Measurements from ENCODE around the gene NAPSA.

Gene NAPSA

GRCh38 chr19:50371914-50372475, 6.6 kb upstream of the NAPSA start:
- ChIA-PET CTCF (no interaction called here), POLR2A (no interaction called here)
- TF ChIP-seq SUZ12 (IDR thresholded peaks at IDR 0.05): no peak
- no peak for TF ChIP-seq FOXA1 (IDR thresholded peaks at IDR 0.05)
- TF ChIP-seq HDGF (IDR thresholded peaks at IDR 0.05; ENCODE audit: borderline replicate concordance): no peak
- TF ChIP-seq FOXK2 (IDR thresholded peaks at IDR 0.05): no peak
- no peak for TF ChIP-seq TARDBP (IDR thresholded peaks at IDR 0.05)
- no peak for TF ChIP-seq PKNOX1 (IDR thresholded peaks at IDR 0.05)
- TF ChIP-seq ELF4 (IDR thresholded peaks at IDR 0.05): no peak
- TF ChIP-seq ZNF384 (IDR thresholded peaks at IDR 0.05): no peak
- no peak for TF ChIP-seq CTBP1 (IDR thresholded peaks at IDR 0.05; ENCODE audit: borderline replicate concordance)
- DNase-seq (ENCODE audit: extremely low spot score): peak; percentile 2

- peak; percentile 88 for DNase-seq (ENCODE audit: extremely low spot score)
- TF ChIP-seq ZNF384 (IDR thresholded peaks at IDR 0.05) (peak; percentile 97), L3MBTL2 (conservative IDR thresholded peaks at IDR 0.05) (peak; percentile 74), SUZ12 (IDR thresholded peaks at IDR 0.05) (no peak), TARDBP (IDR thresholded peaks at IDR 0.05) (no peak), ELF4 (IDR thresholded peaks at IDR 0.05) (peak; percentile 50; the same call in 1 of the 2 replicates)
- CTCF ChIA-PET: interaction anchor here (1.0 to 1.9 kb wide), 7 partner anchors 12 to 110 kb away, joined by 3 to 14 read pairs (median 6); partner anchors contain the start of gene POLD1
- POLR2A ChIA-PET: interaction anchor here (0.7 to 1.5 kb wide), 9 partner anchors 11 to 94 kb away, joined by 3 to 11 read pairs (median 5); partner anchors contain the start of genes KCNC3 and POLD1
Measured at GRCh38 chr19:50368649-50369570, 3.5 kb upstream of the NAPSA start.

GRCh38 chr19:50362656-50363424, 2.6 kb downstream of the NAPSA start:
- TF ChIP-seq ELF4 (IDR thresholded peaks at IDR 0.05) (no peak), SUZ12 (IDR thresholded peaks at IDR 0.05) (no peak), FOXM1 (IDR thresholded peaks at IDR 0.05; ENCODE audit: borderline replicate concordance) (no peak), NFRKB (IDR thresholded peaks at IDR 0.05) (no peak), ZNF384 (IDR thresholded peaks at IDR 0.05) (no peak)
- no peak for DNase-seq (ENCODE audit: extremely low spot score)
- ChIA-PET CTCF (no interaction called here), POLR2A (interaction anchor here (1.2 kb wide), 2 partner anchors 13 to 21 kb away, joined by 3 read pairs; partner anchors contain the start of gene POLD1)

GRCh38 chr19:50362030-50362412, 3.4 kb downstream of the NAPSA start:
- POLR2A ChIA-PET: interaction anchor here (0.8 kb wide), 1 partner anchor 14 kb away, joined by 3 read pairs; the partner anchor contains the start of gene NR1H2
- no peak for DNase-seq (ENCODE audit: extremely low spot score)
- TF ChIP-seq BHLHE40 (IDR thresholded peaks at IDR 0.05; ENCODE audit: borderline replicate concordance) (no peak), LEF1 (IDR thresholded peaks at IDR 0.05; ENCODE audit: borderline replicate concordance) (no peak), NFRKB (IDR thresholded peaks at IDR 0.05) (no peak), ELF4 (IDR thresholded peaks at IDR 0.05) (no peak), PKNOX1 (IDR thresholded peaks at IDR 0.05) (no peak), SUZ12 (IDR thresholded peaks at IDR 0.05) (no peak), FOXK2 (IDR thresholded peaks at IDR 0.05) (no peak), ARNT (IDR thresholded peaks at IDR 0.05) (no peak), L3MBTL2 (conservative IDR thresholded peaks at IDR 0.05) (no peak), SP1 (IDR thresholded peaks at IDR 0.05) (no peak), FOXA1 (IDR thresholded peaks at IDR 0.05) (no peak), TARDBP (IDR thresholded peaks at IDR 0.05) (no peak), HDGF (IDR thresholded peaks at IDR 0.05; ENCODE audit: borderline replicate concordance) (no peak)
- CTCF ChIA-PET: no interaction called here

GRCh38 chr19:50361290-50362029, 4.0 kb downstream of the NAPSA start:
- TF ChIP-seq PKNOX1 (IDR thresholded peaks at IDR 0.05) (no peak), CTBP1 (IDR thresholded peaks at IDR 0.05; ENCODE audit: borderline replicate concordance) (no peak), HDGF (IDR thresholded peaks at IDR 0.05; ENCODE audit: borderline replicate concordance) (no peak), LEF1 (IDR thresholded peaks at IDR 0.05; ENCODE audit: borderline replicate concordance) (no peak), FOXK2 (IDR thresholded peaks at IDR 0.05) (no peak), SUZ12 (IDR thresholded peaks at IDR 0.05) (no peak), ZNF384 (IDR thresholded peaks at IDR 0.05) (no peak), SP1 (IDR thresholded peaks at IDR 0.05) (no peak), L3MBTL2 (conservative IDR thresholded peaks at IDR 0.05) (no peak), NFRKB (IDR thresholded peaks at IDR 0.05) (no peak), ELF4 (IDR thresholded peaks at IDR 0.05) (no peak), FOXM1 (IDR thresholded peaks at IDR 0.05; ENCODE audit: borderline replicate concordance) (no peak), TARDBP (IDR thresholded peaks at IDR 0.05) (no peak), BHLHE40 (IDR thresholded peaks at IDR 0.05; ENCODE audit: borderline replicate concordance) (no peak), ARNT (IDR thresholded peaks at IDR 0.05) (no peak), FOXA1 (IDR thresholded peaks at IDR 0.05) (no peak)
- ChIA-PET POLR2A (interaction anchor here (0.8 kb wide), 1 partner anchor 15 kb away, joined by 3 read pairs; the partner anchor contains the start of gene NR1H2), CTCF (no interaction called here)
- peak; percentile 42 for DNase-seq (ENCODE audit: extremely low spot score)

Data from HEK293T (cell line).